Activated CD4-positive, alpha-beta memory T cell treated with anti-CD3 and anti-CD28 coated beads for 36 hours (primary cell): ENCODE measurements around the gene VPS37C. TPM values are rescaled to one million over a fixed set of nuclear protein-coding genes. Genes with fewer than 3 reads are reported as not detected.

ENCODE experiments used
- CTCF ChIA-PET: fragments of 350-600 bp; sonication (Branson Sonifier 250); formaldehyde crosslinking; loops from one replicate; lab custom pipeline; 2021; ENCODE audit warnings: antibody characterized with exemption, inconsistent platforms; lab: Charles Lee
- POLR2A ChIA-PET: fragments of 350-600 bp; sonication (Branson Sonifier 250); formaldehyde crosslinking; loops from one replicate; lab custom pipeline; 2021; ENCODE audit warnings: antibody characterized with exemption; lab: Charles Lee
- DNase-seq: peaks from one replicate; pipeline ENCODE4 v3.0.0-alpha.2; 2020
- H3K27ac Mint-ChIP-seq: one replicate; pipeline ENCODE4 v1.8.0; 2021; ENCODE audit warnings: mixed read lengths
- H3K27me3 Mint-ChIP-seq: one replicate; pipeline ENCODE4 v1.8.0; 2021; ENCODE audit warnings: mixed read lengths
- H3K36me3 Mint-ChIP-seq: one replicate; pipeline ENCODE4 v1.8.0; 2021; ENCODE audit warnings: mixed read lengths
- H3K4me1 Mint-ChIP-seq: one replicate; pipeline ENCODE4 v1.8.0; 2021; ENCODE audit warnings: low read depth, mixed read lengths
- H3K4me3 Mint-ChIP-seq: one replicate; pipeline ENCODE4 v1.8.0; 2021; ENCODE audit warnings: mild to moderate bottlenecking, mixed read lengths
- H3K9me3 Mint-ChIP-seq: one replicate; pipeline ENCODE4 v1.8.0; 2021; ENCODE audit warnings: mixed read lengths
- intact Hi-C: fragments of 100-400 bp; cut with micrococcal nuclease; formaldehyde crosslinking; loops from one replicate; pipeline ENCODE4 v1.15.1; 2023
- total RNA-seq, 2 experiments: library from RNA; stranded (reverse); gene quantifications; one replicate each; pipeline ENCODE4 v1.2.3, GENCODE V29; 2021

VPS37C gene
- total RNA-seq, 2 experiments from 2014 or later, result 9.0 TPM

GRCh38 chr11:61111786-61112517 lies 49.3 kb downstream of the VPS37C start:
- peak; percentile 89 for DNase-seq
- H3K9me3 Mint-ChIP-seq, result no peaks in the 10 kb centered on the region
- no peak overlapping the region for H3K27ac Mint-ChIP-seq
- CTCF ChIA-PET, result interaction anchor here (0.8 to 2.7 kb wide), 12 partner anchors 17 to 281 kb away, joined by 3 to 12 read pairs (median 6); no protein-coding TSS in a partner anchor
- H3K27me3 Mint-ChIP-seq, result no peaks in the 10 kb centered on the region
- peaks cover 93% of the 10 kb centered on the region for H3K36me3 Mint-ChIP-seq
- H3K4me1 Mint-ChIP-seq, result peaks cover 97% of the 10 kb centered on the region
- H3K4me3 Mint-ChIP-seq, result no peak overlapping the region
- intact Hi-C loops, result loop anchor here (1.0 to 2.0 kb wide), 6 partner anchors 10 to 197 kb away; partner anchors contain the start of genes CD5 and TMEM109
- POLR2A ChIA-PET, result interaction anchor here (0.7 to 11.9 kb wide), 40 partner anchors 7 to 198 kb away, joined by 3 to 114 read pairs (median 4); partner anchors contain the start of genes CD5 and TMEM109

GRCh38 chr11:61111050-61111435 lies 50.2 kb downstream of the VPS37C start:
- Mint-ChIP-seq H3K4me1 (peaks cover 97% of the 10 kb centered on the region), H3K36me3 (peaks cover 92% of the 10 kb centered on the region), H3K9me3 (no peaks in the 10 kb centered on the region), H3K27me3 (no peaks in the 10 kb centered on the region), H3K27ac (no peak overlapping the region), H3K4me3 (no peak overlapping the region)
- ChIA-PET POLR2A (interaction anchor here (0.7 to 11.9 kb wide), 33 partner anchors 9 to 197 kb away, joined by 3 to 114 read pairs (median 6); partner anchors contain the start of genes CD5 and TMEM109), CTCF (interaction anchor here (0.9 to 2.7 kb wide), 11 partner anchors 10 to 280 kb away, joined by 3 to 12 read pairs (median 5); no protein-coding TSS in a partner anchor)
- no peak for DNase-seq
- intact Hi-C loops, result loop anchor here (1.0 to 2.0 kb wide), 6 partner anchors 9 to 196 kb away; partner anchors contain the start of genes CD5 and TMEM109

DNA sequence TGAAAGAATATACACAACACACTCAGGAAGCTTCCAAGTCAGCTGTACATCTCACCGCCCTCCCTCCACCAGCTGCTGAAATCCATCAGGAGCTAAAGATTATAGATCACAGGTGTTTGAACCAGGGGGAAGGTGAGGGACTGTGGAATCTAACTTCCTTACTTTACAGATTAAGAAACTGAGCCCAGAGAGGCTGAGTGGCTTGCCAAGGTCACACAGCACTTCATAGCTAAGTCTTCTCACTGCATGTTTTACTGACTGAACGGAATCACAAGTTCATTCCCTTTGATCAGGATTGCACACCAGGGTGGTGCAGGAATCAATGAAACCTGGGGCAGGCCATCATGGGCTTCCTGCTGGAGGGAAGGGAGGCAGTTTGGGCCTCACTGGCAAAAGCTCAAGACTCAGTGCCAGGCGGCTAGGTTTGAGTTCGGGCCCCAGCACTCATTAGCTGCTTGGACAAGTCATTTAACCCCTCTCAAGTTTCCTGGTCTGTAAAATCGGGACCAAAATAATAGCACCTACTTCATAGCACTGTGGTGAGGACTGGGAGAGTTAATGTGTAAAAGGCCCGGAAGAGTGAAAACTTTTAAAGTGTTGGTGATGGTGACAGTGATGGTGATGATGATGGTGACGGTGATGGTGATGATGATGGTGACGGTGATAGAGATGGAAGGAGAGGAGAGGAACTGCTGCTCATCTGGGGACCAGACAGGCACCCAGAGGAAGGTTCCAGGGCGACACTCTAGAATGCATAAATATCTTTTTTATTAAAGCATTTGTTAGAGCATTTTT lies 50.8 kb downstream of the VPS37C start:
- peaks cover 91% of the 10 kb centered on the region for H3K36me3 Mint-ChIP-seq
- H3K27me3 Mint-ChIP-seq, result no peaks in the 10 kb centered on the region
- peak; percentile 48 for DNase-seq
- POLR2A ChIA-PET, result interaction anchor here (0.6 to 11.9 kb wide), 19 partner anchors 8 to 328 kb away, joined by 3 to 114 read pairs (median 6); partner anchors contain the start of gene CD5
- intact Hi-C loops, result loop anchor here (1.0 to 2.0 kb wide), 6 partner anchors 8 to 196 kb away; partner anchors contain the start of genes CD5 and TMEM109
- H3K4me3 Mint-ChIP-seq, result no peak overlapping the region
- no peaks in the 10 kb centered on the region for H3K9me3 Mint-ChIP-seq
- no peak overlapping the region for H3K27ac Mint-ChIP-seq
- peaks cover 95% of the 10 kb centered on the region for H3K4me1 Mint-ChIP-seq
- CTCF ChIA-PET, result interaction anchor here (1.0 to 2.7 kb wide), 7 partner anchors 10 to 140 kb away, joined by 3 to 11 read pairs (median 5); no protein-coding TSS in a partner anchor

DNA sequence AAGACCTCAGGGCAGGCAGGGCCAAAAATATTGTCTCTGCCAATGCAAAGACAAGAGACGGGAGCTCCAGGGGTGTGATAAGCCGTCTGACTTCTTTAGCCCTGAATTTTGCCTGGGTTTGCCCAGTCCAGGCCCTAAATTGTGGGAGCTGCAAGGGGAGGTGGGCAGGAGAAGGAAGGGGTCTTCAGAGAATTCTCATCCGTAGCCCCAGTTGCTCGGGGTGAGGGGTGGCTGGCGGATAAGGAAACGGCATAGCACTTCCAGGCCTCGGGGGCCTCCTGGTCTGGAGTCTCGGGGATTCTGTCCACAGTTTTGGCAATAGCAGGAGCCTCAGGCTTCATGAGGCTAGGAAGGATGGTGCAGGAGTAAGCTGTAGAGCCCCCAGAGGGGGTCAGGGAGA lies 51.6 kb downstream of the VPS37C start:
- no peak for DNase-seq
- Mint-ChIP-seq H3K36me3 (peaks cover 91% of the 10 kb centered on the region), H3K9me3 (no peaks in the 10 kb centered on the region), H3K27ac (no peak overlapping the region), H3K27me3 (no peaks in the 10 kb centered on the region), H3K4me1 (peaks cover 92% of the 10 kb centered on the region), H3K4me3 (no peak overlapping the region)
- intact Hi-C loops, result loop anchor here (2.0 kb wide), 2 partner anchors 27 to 195 kb away; partner anchors contain the start of gene TMEM109
- ChIA-PET POLR2A (interaction anchor here (0.6 to 11.9 kb wide), 11 partner anchors 7 to 329 kb away, joined by 3 to 114 read pairs (median 5); partner anchors contain the start of gene CD5), CTCF (interaction anchor here (1.0 to 1.5 kb wide), 3 partner anchors 11 to 140 kb away, joined by 3 to 7 read pairs (median 3); no protein-coding TSS in a partner anchor)

- CTCF ChIA-PET, result interaction anchor here (1.8 kb wide), 1 partner anchor 28 kb away, joined by 10 read pairs; no protein-coding TSS in a partner anchor
These were observed 52.2 kb downstream of the VPS37C start for GRCh38 chr11:61108847-61109585.

GRCh38 chr11:61107888-61108287 lies 53.3 kb downstream of the VPS37C start:
- H3K4me1 Mint-ChIP-seq, result peaks cover 76% of the 10 kb centered on the region
- no peak overlapping the region for H3K27ac Mint-ChIP-seq
- no peak overlapping the region for H3K4me3 Mint-ChIP-seq
- DNase-seq, result no peak
- ChIA-PET POLR2A (interaction anchor here (1.1 to 5.2 kb wide), 7 partner anchors 8 to 122 kb away, joined by 4 to 41 read pairs (median 10); no protein-coding TSS in a partner anchor), CTCF (interaction anchor here (1.8 kb wide), 1 partner anchor 27 kb away, joined by 10 read pairs; no protein-coding TSS in a partner anchor)
- peaks cover 95% of the 10 kb centered on the region for H3K36me3 Mint-ChIP-seq
- intact Hi-C loops, result no loop called here
- H3K27me3 Mint-ChIP-seq, result no peaks in the 10 kb centered on the region
- no peaks in the 10 kb centered on the region for H3K9me3 Mint-ChIP-seq

More at GRCh38 chr11:61108847-61109585, 52.2 kb downstream of the VPS37C start:
- H3K4me1 Mint-ChIP-seq, result peaks cover 86% of the 10 kb centered on the region
- DNase-seq, result no peak
- intact Hi-C loops, result no loop called here
- POLR2A ChIA-PET, result interaction anchor here (1.1 to 11.9 kb wide), 9 partner anchors 17 to 134 kb away, joined by 3 to 114 read pairs (median 7); no protein-coding TSS in a partner anchor
- H3K27me3 Mint-ChIP-seq, result no peaks in the 10 kb centered on the region
- H3K9me3 Mint-ChIP-seq, result no peaks in the 10 kb centered on the region
- peaks cover 94% of the 10 kb centered on the region for H3K36me3 Mint-ChIP-seq
- no peak overlapping the region for H3K27ac Mint-ChIP-seq
- H3K4me3 Mint-ChIP-seq, result no peak overlapping the region

DNA sequence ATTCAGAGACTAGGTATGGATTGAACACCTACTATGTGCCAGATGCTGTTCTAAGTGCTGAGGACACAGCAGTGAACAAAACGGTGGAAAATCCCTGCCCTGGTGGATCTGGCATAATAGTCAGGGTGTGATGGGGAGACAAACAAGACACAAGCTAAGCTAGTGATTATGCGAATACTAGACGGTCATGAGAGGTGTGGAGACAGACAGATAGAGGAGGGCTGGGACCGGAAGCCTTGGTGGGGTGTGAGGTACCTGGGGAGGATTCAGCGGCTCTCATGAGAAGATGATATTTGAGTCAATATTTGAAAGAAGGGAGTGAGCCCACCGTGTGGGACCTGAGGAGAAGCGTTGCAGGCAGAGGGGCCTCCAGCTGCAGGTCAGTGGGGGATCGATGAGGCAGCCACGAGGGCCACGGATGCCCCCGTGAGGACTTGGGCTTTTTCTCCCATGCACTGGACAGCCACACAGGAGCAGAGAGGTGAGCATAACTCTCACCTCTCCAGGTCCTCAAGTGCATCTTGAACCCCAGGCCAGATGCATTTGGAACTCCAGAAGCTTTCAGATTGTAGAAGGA lies 54.2 kb downstream of the VPS37C start:
- peaks cover 93% of the 10 kb centered on the region for H3K36me3 Mint-ChIP-seq
- POLR2A ChIA-PET, result interaction anchor here (0.6 to 5.2 kb wide), 10 partner anchors 9 to 121 kb away, joined by 3 to 41 read pairs (median 7); no protein-coding TSS in a partner anchor

DNA sequence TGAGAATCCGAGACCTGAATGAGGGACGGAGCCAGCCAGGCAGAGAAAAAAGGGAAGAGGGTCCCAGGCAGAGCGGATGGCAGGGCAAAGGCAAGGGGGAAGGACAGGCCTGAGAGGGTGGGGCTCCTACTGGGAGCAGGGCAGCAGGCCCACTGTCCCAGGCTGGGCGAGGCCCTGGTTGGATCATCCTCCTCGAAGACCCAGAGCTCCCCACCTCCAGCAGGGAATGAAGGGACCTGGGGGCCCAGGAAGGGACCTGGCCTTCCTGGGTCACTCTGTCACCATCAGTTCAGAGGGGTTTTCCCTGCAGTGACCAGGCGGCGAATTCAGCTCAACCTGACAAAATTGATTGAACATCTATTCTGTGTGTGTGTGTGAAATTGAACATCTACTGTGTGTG lies 54.9 kb downstream of the VPS37C start:
- H3K4me1 Mint-ChIP-seq, result peaks cover 60% of the 10 kb centered on the region
- no peak overlapping the region for H3K27ac Mint-ChIP-seq
- H3K36me3 Mint-ChIP-seq, result peaks cover 86% of the 10 kb centered on the region
- intact Hi-C loops, result no loop called here
- ChIA-PET CTCF (interaction anchor here (0.7 to 0.8 kb wide), 2 partner anchors 13 to 80 kb away, joined by 3 to 5 read pairs; no protein-coding TSS in a partner anchor), POLR2A (interaction anchor here (0.6 to 5.2 kb wide), 9 partner anchors 10 to 125 kb away, joined by 3 to 41 read pairs (median 7); no protein-coding TSS in a partner anchor)
- no peaks in the 10 kb centered on the region for H3K9me3 Mint-ChIP-seq
- H3K27me3 Mint-ChIP-seq, result no peaks in the 10 kb centered on the region
- no peak overlapping the region for H3K4me3 Mint-ChIP-seq
- DNase-seq, result no peak

More for the DNA sequence above, 54.2 kb downstream of the VPS37C start:
- Mint-ChIP-seq H3K27me3 (no peaks in the 10 kb centered on the region), H3K9me3 (no peaks in the 10 kb centered on the region), H3K27ac (no peak overlapping the region), H3K4me3 (no peak overlapping the region), H3K4me1 (peaks cover 67% of the 10 kb centered on the region)
- intact Hi-C loops, result no loop called here
- peak; percentile 49 for DNase-seq
- CTCF ChIA-PET, result interaction anchor here (0.5 to 1.8 kb wide), 2 partner anchors 26 kb away, joined by 3 to 10 read pairs; no protein-coding TSS in a partner anchor

DNA sequence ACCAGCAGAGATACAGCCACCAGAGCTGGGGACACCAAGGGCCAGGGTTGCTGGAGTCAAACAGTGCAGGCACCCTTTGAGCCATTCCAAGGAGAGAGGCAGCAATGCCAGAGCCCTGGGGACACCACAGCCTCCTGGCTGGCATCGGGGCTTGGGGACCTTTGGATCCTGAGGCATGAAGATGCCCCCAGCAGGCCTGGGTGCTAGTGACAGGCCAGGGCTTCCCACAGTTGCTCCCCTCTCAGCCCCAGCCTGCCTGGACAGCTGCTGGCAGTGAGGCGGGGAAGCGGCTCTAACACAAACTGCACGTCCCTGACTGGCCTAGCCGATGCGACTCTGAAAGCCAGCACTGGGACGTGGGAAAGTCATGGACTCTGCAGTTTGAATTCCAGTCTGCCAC lies 56.3 kb downstream of the VPS37C start:
- intact Hi-C loops, result no loop called here
- peaks cover 74% of the 10 kb centered on the region for H3K36me3 Mint-ChIP-seq
- H3K9me3 Mint-ChIP-seq, result no peaks in the 10 kb centered on the region
- no peaks in the 10 kb centered on the region for H3K27me3 Mint-ChIP-seq
- ChIA-PET POLR2A (interaction anchor here (0.9 to 5.2 kb wide), 9 partner anchors 8 to 77 kb away, joined by 3 to 41 read pairs (median 5); no protein-coding TSS in a partner anchor), CTCF (interaction anchor here (0.6 to 1.0 kb wide), 2 partner anchors 24 to 164 kb away, joined by 3 read pairs; no protein-coding TSS in a partner anchor)
- no peak for DNase-seq
- H3K27ac Mint-ChIP-seq, result no peak overlapping the region
- no peak overlapping the region for H3K4me3 Mint-ChIP-seq
- peaks cover 47% of the 10 kb centered on the region for H3K4me1 Mint-ChIP-seq
